Osteocyte (in vitro differentiated cells): ENCODE measurements around the gene CMBL. TPM values are rescaled to one million over a fixed set of nuclear protein-coding genes. Genes with fewer than 3 reads are reported as not detected.

Source experiments
- DNase-seq: peaks from one replicate; pipeline ENCODE4 v3.0.0; 2021; ENCODE audit warnings: mixed read lengths; ENCODE audit not compliant: unreplicated experiment; ENCODE audit errors: extremely low spot score
- H3K27ac Mint-ChIP-seq: one replicate; pipeline ENCODE4 v1.8.0; 2021; ENCODE audit warnings: mild to moderate bottlenecking, mixed read lengths; ENCODE audit not compliant: unreplicated experiment
- H3K27me3 Mint-ChIP-seq: one replicate; pipeline ENCODE4 v1.8.0; 2021; ENCODE audit warnings: mixed read lengths; ENCODE audit not compliant: unreplicated experiment
- H3K36me3 Mint-ChIP-seq: one replicate; pipeline ENCODE4 v1.8.0; 2021; ENCODE audit warnings: mixed read lengths; ENCODE audit not compliant: unreplicated experiment
- H3K4me1 Mint-ChIP-seq: one replicate; pipeline ENCODE4 v1.8.0; 2021; ENCODE audit warnings: mixed read lengths; ENCODE audit not compliant: unreplicated experiment
- H3K4me3 Mint-ChIP-seq: one replicate; pipeline ENCODE4 v1.8.0; 2021; ENCODE audit warnings: mild to moderate bottlenecking, moderate library complexity, mixed read lengths; ENCODE audit not compliant: unreplicated experiment
- H3K9me3 Mint-ChIP-seq: one replicate; pipeline ENCODE4 v1.8.0; 2021; ENCODE audit warnings: mixed read lengths; ENCODE audit not compliant: unreplicated experiment
- total RNA-seq: library from RNA; stranded (reverse); gene quantifications from 2 replicates; pipeline ENCODE4 v1.2.1, GENCODE V29; 2021
- TF ChIP-seq, protein P1 (sequence below): fragments of 200-600 bp; sonication (generic); IDR thresholded peaks from 2 replicates; pipeline ENCODE4 v1.5.0; 2021; ENCODE audit warnings: antibody characterized with exemption, mild to moderate bottlenecking, moderate library complexity

CMBL gene
- total RNA-seq, 1 donor from 2014 or later: 23.3 TPM

DNA sequence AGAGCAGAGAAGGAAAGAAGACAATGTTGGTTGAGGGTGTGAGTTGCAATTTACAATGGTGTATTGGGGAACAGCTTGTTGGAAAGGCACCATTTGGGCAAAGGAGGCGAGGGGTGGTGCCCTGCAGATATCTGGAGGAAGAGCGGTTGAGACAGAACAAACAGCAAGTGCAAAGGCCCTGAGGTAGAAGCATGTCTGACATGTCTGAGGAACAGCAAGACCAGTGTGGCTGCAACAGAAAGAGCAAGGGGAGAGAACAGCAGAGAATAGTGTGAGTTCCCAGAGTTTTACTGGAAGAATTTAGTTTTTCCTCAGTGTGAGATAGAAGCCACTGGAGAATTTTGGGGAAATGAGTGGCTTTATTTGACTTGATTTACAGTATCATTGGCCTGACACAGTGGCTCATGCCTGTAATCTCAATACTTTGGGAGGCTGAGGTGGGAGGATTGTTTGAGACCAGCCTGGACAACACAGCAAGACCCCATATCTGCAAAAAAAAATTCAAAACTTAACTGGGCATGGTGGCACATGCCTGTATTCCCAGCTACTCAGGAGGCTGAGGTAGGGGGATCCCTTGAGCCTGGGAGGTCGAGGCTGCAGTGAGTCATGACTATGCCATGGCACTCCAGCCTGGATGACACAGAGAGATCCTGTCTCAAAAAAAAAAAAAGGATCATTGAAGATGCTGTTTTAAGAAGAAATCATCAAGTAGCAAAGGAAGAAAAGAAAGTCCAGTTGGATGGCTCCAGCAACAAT is 13.6 kb downstream of the CMBL start:
- DNase-seq: no peak
- no peaks in the 10 kb centered on the region for H3K9me3 Mint-ChIP-seq
- H3K4me3 Mint-ChIP-seq: no peak overlapping the region
- H3K27me3 Mint-ChIP-seq: peaks cover 5% of the 10 kb centered on the region
- no peak overlapping the region for H3K27ac Mint-ChIP-seq
- TF ChIP-seq, protein P1, sequence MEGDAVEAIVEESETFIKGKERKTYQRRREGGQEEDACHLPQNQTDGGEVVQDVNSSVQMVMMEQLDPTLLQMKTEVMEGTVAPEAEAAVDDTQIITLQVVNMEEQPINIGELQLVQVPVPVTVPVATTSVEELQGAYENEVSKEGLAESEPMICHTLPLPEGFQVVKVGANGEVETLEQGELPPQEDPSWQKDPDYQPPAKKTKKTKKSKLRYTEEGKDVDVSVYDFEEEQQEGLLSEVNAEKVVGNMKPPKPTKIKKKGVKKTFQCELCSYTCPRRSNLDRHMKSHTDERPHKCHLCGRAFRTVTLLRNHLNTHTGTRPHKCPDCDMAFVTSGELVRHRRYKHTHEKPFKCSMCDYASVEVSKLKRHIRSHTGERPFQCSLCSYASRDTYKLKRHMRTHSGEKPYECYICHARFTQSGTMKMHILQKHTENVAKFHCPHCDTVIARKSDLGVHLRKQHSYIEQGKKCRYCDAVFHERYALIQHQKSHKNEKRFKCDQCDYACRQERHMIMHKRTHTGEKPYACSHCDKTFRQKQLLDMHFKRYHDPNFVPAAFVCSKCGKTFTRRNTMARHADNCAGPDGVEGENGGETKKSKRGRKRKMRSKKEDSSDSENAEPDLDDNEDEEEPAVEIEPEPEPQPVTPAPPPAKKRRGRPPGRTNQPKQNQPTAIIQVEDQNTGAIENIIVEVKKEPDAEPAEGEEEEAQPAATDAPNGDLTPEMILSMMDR: no peak
- peaks cover 15% of the 10 kb centered on the region for H3K36me3 Mint-ChIP-seq
- peaks cover 5% of the 10 kb centered on the region for H3K4me1 Mint-ChIP-seq

DNA sequence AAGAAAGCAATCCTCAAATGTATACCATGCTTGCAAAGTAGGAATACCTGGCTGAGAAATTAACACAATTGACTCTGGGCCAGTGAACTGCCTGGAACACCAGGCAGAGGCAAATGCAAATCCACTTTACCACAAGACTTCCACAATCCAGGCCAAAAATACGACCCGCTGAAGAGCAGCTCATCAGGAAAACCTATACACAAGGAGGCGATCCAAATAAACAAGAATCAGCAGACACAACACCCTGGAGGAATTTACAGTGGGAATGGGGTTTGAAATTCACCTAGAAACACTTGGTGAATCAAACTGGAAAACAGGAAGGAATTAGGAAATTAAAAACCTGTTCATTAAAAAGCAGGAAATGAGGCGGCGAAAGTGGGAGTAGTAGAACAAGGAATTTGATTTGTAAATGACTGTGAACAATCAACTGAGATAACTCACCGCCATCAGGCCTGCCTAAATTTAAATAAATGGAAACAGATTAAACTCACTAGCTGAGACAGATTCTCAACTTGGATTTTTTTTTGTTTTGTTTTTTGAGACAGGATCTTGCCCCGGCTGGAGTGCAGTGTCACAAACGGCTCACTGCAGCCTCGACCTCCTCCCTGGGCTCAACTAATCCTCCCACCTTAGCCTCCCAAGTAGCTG is 15.9 kb downstream of the CMBL start:
- no peak for DNase-seq
- Mint-ChIP-seq H3K36me3 (peaks cover 15% of the 10 kb centered on the region), H3K9me3 (no peaks in the 10 kb centered on the region), H3K27ac (no peak overlapping the region), H3K27me3 (peaks cover 5% of the 10 kb centered on the region), H3K4me1 (peaks cover 13% of the 10 kb centered on the region), H3K4me3 (no peak overlapping the region)
- TF ChIP-seq, protein P1: no peak

DNA sequence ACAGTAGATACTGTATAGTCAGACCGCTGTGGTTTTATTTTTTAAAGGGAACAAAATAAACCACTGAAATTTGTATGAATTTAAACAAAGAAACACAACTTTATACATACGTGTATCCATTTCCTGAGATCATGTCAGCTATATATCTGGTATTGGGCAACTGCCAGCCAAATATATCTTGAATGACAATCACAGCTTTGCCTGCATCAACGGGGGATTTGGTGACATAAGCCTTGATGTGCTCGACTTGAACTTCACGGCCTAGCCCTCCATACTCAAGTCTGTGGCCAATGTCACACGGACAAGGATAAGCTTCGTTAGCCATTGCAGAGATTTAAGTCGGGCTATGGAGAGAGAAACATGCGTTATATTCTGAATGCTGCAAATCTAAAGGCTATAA is 17.3 kb downstream of the CMBL start:
- Mint-ChIP-seq H3K4me3 (no peak overlapping the region), H3K27me3 (peaks cover 5% of the 10 kb centered on the region), H3K4me1 (peaks cover 13% of the 10 kb centered on the region), H3K9me3 (no peaks in the 10 kb centered on the region), H3K27ac (no peak overlapping the region), H3K36me3 (peaks cover 19% of the 10 kb centered on the region)
- no peak for DNase-seq
- TF ChIP-seq, protein P1: no peak

DNA sequence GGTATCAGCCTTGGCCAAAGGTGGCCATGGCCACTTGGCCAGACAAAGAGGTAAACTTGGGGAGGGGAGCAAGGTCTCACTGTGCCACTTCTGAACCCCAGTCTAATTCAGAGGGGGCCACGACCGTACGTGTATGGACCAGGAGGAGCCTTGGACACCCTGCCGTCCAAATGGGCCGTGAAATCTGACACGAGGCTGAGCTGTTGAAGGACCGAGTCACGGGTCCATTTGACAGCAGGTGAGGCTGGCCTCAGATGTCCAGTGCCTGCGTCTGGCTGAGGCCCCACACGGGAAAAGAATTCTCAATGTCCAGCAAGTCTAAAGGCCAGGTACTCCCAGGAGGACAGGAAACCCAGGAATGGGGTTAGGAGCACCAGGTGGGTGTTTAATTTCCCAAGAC is 17.7 kb downstream of the CMBL start:
- Mint-ChIP-seq H3K9me3 (no peaks in the 10 kb centered on the region), H3K4me1 (peaks cover 13% of the 10 kb centered on the region), H3K4me3 (no peak overlapping the region), H3K27ac (no peak overlapping the region), H3K27me3 (peaks cover 5% of the 10 kb centered on the region), H3K36me3 (peaks cover 19% of the 10 kb centered on the region)
- TF ChIP-seq, protein P1: no peak
- DNase-seq: no peak

DNA sequence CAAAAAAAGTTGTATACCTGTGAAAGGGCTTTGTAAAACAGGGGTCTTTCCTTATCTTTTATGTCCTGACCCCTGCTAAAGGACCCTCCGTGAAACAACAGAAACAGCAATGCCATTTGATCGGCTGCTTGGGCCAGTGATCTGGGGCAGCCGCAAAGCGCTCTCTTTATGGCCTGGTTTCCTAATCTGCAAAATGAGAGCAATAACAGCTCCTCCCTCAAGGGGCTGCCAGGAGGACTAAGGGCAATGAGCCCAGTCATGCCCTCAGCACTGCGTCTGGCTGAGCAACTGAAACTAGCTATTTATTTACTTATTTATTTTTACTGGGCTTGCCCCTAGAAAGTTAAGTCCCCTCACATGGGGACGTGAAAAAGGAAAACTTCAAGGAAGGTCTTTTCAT is 18.3 kb downstream of the CMBL start:
- no peak for DNase-seq
- H3K4me1 Mint-ChIP-seq: peaks cover 12% of the 10 kb centered on the region
- no peaks in the 10 kb centered on the region for H3K9me3 Mint-ChIP-seq
- peaks cover 16% of the 10 kb centered on the region for H3K36me3 Mint-ChIP-seq
- no peak overlapping the region for H3K4me3 Mint-ChIP-seq
- TF ChIP-seq, protein P1: no peak
- H3K27me3 Mint-ChIP-seq: peaks cover 5% of the 10 kb centered on the region
- H3K27ac Mint-ChIP-seq: no peak overlapping the region
